MCF 10A (cell line): Measurements from ENCODE around the gene PPM1H. TPM values are rescaled to one million over a fixed set of nuclear protein-coding genes. Genes with fewer than 3 reads are reported as not detected.

ENCODE experiments used
- BruUV-seq: library from RNA; stranded (reverse); fragments of 400-500 nt; replicated peaks from 2 replicates; lab custom pipeline; 2021; lab: Mats Ljungman, UMichigan
- CTCF ChIA-PET: fragments of 300-600 bp; sonication (Branson Sonifier 250); formaldehyde crosslinking; extraction: SDS; loops from one replicate; lab custom pipeline; 2021; ENCODE audit warnings: antibody characterized with exemption, inconsistent platforms; lab: Yijun Ruan, JAX
- POLR2A ChIA-PET: fragments of 300-600, 350-650 bp; sonication (Branson Sonifier 250); formaldehyde crosslinking; extraction: SDS; loops from one replicate; lab custom pipeline; 2020; ENCODE audit warnings: antibody characterized with exemption, inconsistent platforms; lab: Yijun Ruan, JAX
- DNase-seq: peaks from one replicate; pipeline ENCODE4 v3.0.0-alpha.2; 2018; ENCODE audit not compliant: unreplicated experiment
- H3K27ac Mint-ChIP-seq: one replicate; pipeline ENCODE4 v1.8.0; 2022; ENCODE audit warnings: mild to moderate bottlenecking, low read depth, mixed read lengths; ENCODE audit not compliant: unreplicated experiment
- H3K27me3 Mint-ChIP-seq: one replicate; pipeline ENCODE4 v1.8.0; 2022; ENCODE audit warnings: mixed read lengths; ENCODE audit not compliant: insufficient read depth, unreplicated experiment
- H3K36me3 Mint-ChIP-seq: one replicate; pipeline ENCODE4 v1.8.0; 2022; ENCODE audit warnings: mild to moderate bottlenecking, moderate library complexity, mixed read lengths; ENCODE audit not compliant: insufficient read depth, unreplicated experiment
- H3K4me1 Mint-ChIP-seq: one replicate; pipeline ENCODE4 v1.8.0; 2022; ENCODE audit warnings: mixed read lengths; ENCODE audit not compliant: insufficient read depth, unreplicated experiment
- H3K4me3 Mint-ChIP-seq: one replicate; pipeline ENCODE4 v1.8.0; 2022; ENCODE audit warnings: mild to moderate bottlenecking, moderate library complexity, mixed read lengths; ENCODE audit not compliant: unreplicated experiment
- H3K9me3 Mint-ChIP-seq: one replicate; pipeline ENCODE4 v1.8.0; 2022; ENCODE audit warnings: mixed read lengths; ENCODE audit not compliant: unreplicated experiment
- intact Hi-C: fragments of 100-400 bp; cut with micrococcal nuclease; formaldehyde crosslinking; loops from 2 replicates; pipeline ENCODE4 v1.14.1; 2022
- total RNA-seq: library from RNA; stranded (reverse); gene quantifications from 2 replicates; pipeline ENCODE4 v1.2.3, GENCODE V29; 2022
- TF ChIP-seq, protein P1 (sequence below): fragments of 200-600 bp; IDR thresholded peaks from one replicate; pipeline ENCODE4 v1.8.0; 2022; ENCODE audit warnings: antibody characterized with exemption, mild to moderate bottlenecking; ENCODE audit not compliant: unreplicated experiment

The PPM1H gene
- total RNA-seq, 1 experiment from 2014 or later, result 0.49 TPM

DNA sequence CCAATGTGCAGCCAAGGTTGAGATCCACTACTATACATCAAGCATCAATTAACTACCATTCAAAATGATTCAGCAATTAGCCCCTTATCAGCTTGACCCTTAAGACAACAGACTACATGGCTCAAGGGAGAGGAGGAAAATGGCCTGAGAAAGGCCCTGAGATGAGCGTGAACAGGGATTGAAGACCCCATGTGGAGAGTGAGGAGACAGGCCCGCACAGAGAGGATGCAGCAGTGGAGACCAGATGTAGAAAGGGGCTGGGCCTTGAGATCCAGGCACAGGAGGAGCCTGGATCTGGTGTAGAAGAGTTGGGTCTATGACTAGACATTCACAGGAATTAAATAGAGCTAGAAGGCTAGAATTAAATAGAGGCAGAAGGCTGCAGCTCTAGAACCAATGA, 239.3 kb downstream of the PPM1H start:
- TF ChIP-seq, protein P1, sequence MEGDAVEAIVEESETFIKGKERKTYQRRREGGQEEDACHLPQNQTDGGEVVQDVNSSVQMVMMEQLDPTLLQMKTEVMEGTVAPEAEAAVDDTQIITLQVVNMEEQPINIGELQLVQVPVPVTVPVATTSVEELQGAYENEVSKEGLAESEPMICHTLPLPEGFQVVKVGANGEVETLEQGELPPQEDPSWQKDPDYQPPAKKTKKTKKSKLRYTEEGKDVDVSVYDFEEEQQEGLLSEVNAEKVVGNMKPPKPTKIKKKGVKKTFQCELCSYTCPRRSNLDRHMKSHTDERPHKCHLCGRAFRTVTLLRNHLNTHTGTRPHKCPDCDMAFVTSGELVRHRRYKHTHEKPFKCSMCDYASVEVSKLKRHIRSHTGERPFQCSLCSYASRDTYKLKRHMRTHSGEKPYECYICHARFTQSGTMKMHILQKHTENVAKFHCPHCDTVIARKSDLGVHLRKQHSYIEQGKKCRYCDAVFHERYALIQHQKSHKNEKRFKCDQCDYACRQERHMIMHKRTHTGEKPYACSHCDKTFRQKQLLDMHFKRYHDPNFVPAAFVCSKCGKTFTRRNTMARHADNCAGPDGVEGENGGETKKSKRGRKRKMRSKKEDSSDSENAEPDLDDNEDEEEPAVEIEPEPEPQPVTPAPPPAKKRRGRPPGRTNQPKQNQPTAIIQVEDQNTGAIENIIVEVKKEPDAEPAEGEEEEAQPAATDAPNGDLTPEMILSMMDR, result no peak
- Mint-ChIP-seq H3K27ac (no peak overlapping the region), H3K9me3 (no peaks in the 10 kb centered on the region), H3K4me3 (no peak overlapping the region), H3K27me3 (no peaks in the 10 kb centered on the region), H3K4me1 (peaks cover 6% of the 10 kb centered on the region), H3K36me3 (no peaks in the 10 kb centered on the region)
- intact Hi-C loops, result no loop called here
- BruUV-seq, result no TSS peak
- CTCF ChIA-PET, result interaction anchor here (1.0 to 1.6 kb wide), 2 partner anchors 26 to 117 kb away, joined by 3 read pairs; no protein-coding TSS in a partner anchor
- POLR2A ChIA-PET, result no interaction called here
- DNase-seq, result no peak

DNA sequence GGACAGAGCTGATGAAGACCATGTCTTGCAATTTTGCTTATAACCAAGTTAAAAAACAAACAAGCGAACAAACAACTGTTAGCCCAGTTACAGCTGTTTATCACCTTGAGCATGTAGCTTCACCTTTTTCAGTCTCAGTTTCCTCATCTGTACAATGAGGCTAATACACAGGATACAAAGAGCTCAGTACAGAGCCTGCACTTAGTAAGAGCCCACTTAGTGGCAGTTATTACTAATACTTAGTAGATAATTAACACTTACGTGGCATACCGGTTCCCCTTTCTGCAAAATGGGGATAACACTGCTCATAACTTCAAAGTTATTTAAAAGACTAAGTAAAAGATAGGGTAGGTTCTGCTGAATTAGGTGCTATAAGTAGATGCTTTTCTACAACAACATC, 240.3 kb downstream of the PPM1H start:
- Mint-ChIP-seq H3K27ac (no peak overlapping the region), H3K4me3 (no peak overlapping the region), H3K9me3 (no peaks in the 10 kb centered on the region), H3K36me3 (no peaks in the 10 kb centered on the region), H3K27me3 (no peaks in the 10 kb centered on the region), H3K4me1 (peaks cover 6% of the 10 kb centered on the region)
- BruUV-seq, result no TSS peak
- ChIA-PET POLR2A (no interaction called here), CTCF (interaction anchor here (1.6 kb wide), 1 partner anchor 118 kb away, joined by 3 read pairs; no protein-coding TSS in a partner anchor)
- TF ChIP-seq, protein P1, result no peak
- intact Hi-C loops, result no loop called here
- no peak for DNase-seq

DNA sequence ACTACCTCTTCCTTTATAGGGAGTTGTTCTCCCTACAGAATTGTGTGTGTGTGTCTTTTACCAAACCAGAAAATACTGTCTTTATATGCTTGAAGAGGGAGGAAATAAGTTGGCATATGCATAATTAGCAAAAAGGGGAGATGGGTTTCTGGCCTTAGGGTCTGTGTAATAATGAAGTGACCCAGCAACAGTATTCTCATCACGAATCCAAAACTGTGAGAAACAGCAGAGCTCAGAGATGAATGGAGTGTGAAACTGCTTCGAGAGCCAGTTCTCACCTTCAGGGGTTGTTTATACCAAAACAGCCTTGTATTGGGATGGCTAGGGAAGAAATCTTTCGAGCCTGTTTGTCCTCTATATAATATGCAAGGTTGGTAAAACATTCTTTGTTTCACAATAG, 240.8 kb downstream of the PPM1H start:
- TF ChIP-seq, protein P1, result no peak
- CTCF ChIA-PET, result interaction anchor here (1.2 kb wide), 1 partner anchor 88 kb away, joined by 5 read pairs; no protein-coding TSS in a partner anchor
- Mint-ChIP-seq H3K27me3 (no peaks in the 10 kb centered on the region), H3K9me3 (no peaks in the 10 kb centered on the region), H3K27ac (no peak overlapping the region), H3K4me1 (peaks cover 11% of the 10 kb centered on the region), H3K4me3 (no peak overlapping the region), H3K36me3 (no peaks in the 10 kb centered on the region)
- no TSS peak for BruUV-seq
- intact Hi-C loops, result no loop called here
- POLR2A ChIA-PET, result no interaction called here
- no peak for DNase-seq

DNA sequence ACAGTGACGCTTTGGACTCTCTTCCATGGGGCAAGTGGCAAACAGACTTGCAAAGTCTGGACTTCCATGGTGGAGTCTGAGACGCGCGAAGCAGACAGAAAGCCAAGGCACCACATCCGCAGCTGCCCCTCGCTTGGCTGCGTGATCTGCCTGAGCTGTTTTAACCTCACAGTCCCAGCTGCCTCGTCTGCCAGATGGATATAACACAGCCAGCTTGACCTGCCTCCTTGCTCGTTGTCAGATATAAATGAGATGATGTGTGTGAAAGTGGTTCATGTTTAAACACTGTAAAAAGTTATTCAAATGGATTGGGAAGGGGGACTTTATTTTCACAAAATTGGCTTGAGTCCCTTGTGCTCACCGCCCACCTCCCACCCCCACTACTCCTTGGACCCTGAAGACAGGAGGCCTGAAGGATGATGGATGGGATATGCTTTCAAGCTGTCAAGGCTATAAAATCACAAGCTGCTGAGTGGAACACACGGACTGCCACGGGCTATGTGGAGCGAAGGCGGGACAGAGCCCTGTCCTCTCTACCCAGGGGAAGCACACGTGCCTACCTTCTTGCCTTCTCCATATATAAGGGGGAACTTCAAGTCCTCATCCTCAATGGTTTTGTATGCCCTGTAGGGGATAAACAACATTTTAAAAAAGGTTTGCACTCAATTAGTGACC, 241.4 kb downstream of the PPM1H start:
- ChIA-PET CTCF (interaction anchor here (0.6 to 1.2 kb wide), 2 partner anchors 46 to 88 kb away, joined by 4 to 5 read pairs; no protein-coding TSS in a partner anchor), POLR2A (no interaction called here)
- Mint-ChIP-seq H3K4me3 (no peak overlapping the region), H3K27me3 (no peaks in the 10 kb centered on the region), H3K4me1 (peaks cover 8% of the 10 kb centered on the region), H3K9me3 (no peaks in the 10 kb centered on the region), H3K27ac (no peak overlapping the region), H3K36me3 (no peaks in the 10 kb centered on the region)
- BruUV-seq, result no TSS peak
- intact Hi-C loops, result no loop called here
- no peak for DNase-seq
- TF ChIP-seq, protein P1, result no peak
